Measurements from ENCODE around the gene SERINC2.

DNA sequence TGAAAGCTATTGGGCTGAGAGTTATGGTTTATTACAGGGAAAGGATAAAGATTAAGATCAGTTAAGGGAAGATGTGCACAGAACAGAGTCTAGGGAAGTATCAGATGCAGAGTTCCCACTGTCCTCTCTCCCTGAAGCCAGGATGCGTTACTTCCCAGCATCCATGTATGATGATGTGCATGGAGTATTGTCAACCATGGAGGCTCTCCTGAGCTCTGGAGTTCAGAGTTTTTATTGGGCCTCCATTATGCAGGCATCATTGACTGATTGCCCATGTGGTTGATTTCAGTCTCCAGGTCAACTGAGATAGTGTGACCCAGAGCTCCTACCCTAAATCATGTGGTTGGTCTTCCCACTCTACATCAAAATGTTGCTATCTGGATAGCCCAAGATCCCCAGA is 30.7 kb downstream of the SERINC2 start:
- TF ChIP-seq, protein P1, sequence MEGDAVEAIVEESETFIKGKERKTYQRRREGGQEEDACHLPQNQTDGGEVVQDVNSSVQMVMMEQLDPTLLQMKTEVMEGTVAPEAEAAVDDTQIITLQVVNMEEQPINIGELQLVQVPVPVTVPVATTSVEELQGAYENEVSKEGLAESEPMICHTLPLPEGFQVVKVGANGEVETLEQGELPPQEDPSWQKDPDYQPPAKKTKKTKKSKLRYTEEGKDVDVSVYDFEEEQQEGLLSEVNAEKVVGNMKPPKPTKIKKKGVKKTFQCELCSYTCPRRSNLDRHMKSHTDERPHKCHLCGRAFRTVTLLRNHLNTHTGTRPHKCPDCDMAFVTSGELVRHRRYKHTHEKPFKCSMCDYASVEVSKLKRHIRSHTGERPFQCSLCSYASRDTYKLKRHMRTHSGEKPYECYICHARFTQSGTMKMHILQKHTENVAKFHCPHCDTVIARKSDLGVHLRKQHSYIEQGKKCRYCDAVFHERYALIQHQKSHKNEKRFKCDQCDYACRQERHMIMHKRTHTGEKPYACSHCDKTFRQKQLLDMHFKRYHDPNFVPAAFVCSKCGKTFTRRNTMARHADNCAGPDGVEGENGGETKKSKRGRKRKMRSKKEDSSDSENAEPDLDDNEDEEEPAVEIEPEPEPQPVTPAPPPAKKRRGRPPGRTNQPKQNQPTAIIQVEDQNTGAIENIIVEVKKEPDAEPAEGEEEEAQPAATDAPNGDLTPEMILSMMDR (conservative IDR thresholded peaks at IDR 0.05; ENCODE audit: low read depth in 2 of 2): no peak
- TF ChIP-seq EZH2phosphoT487 (IDR thresholded peaks at IDR 0.05; ENCODE audit: unreplicated experiment) (no peak), EZH2 (IDR thresholded peaks at IDR 0.05; ENCODE audit: low read depth, unreplicated experiment) (no peak), JUNB (IDR thresholded peaks at IDR 0.05; ENCODE audit: unreplicated experiment) (no peak), CREB1 (CRISPR knock-in tag; IDR thresholded peaks at IDR 0.05; ENCODE audit: low read depth) (no peak)
- TF ChIP-seq, protein P2, sequence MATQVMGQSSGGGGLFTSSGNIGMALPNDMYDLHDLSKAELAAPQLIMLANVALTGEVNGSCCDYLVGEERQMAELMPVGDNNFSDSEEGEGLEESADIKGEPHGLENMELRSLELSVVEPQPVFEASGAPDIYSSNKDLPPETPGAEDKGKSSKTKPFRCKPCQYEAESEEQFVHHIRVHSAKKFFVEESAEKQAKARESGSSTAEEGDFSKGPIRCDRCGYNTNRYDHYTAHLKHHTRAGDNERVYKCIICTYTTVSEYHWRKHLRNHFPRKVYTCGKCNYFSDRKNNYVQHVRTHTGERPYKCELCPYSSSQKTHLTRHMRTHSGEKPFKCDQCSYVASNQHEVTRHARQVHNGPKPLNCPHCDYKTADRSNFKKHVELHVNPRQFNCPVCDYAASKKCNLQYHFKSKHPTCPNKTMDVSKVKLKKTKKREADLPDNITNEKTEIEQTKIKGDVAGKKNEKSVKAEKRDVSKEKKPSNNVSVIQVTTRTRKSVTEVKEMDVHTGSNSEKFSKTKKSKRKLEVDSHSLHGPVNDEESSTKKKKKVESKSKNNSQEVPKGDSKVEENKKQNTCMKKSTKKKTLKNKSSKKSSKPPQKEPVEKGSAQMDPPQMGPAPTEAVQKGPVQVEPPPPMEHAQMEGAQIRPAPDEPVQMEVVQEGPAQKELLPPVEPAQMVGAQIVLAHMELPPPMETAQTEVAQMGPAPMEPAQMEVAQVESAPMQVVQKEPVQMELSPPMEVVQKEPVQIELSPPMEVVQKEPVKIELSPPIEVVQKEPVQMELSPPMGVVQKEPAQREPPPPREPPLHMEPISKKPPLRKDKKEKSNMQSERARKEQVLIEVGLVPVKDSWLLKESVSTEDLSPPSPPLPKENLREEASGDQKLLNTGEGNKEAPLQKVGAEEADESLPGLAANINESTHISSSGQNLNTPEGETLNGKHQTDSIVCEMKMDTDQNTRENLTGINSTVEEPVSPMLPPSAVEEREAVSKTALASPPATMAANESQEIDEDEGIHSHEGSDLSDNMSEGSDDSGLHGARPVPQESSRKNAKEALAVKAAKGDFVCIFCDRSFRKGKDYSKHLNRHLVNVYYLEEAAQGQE (IDR thresholded peaks at IDR 0.05; ENCODE audit: unreplicated experiment): no peak

Measured in GM23338 (cell line).